GM18508 (cell line): ENCODE results near the gene LRRC1.

Experiments used
- ATAC-seq: cut with Tn5 transposase; IDR thresholded peaks from one replicate; pipeline ENCODE4 v1.9.1; 2021; ENCODE audit warnings: moderate number of reproducible peaks; ENCODE audit not compliant: insufficient read depth, unreplicated experiment

LRRC1 gene

GRCh38 chr6:53943395-53943794 lies 148.6 kb downstream of the LRRC1 start:
- ATAC-seq = no peak

GRCh38 chr6:53944091-53944490 lies 149.3 kb downstream of the LRRC1 start:
- ATAC-seq = no peak

GRCh38 chr6:53944543-53944942 lies 149.7 kb downstream of the LRRC1 start:
- ATAC-seq = no peak

GRCh38 chr6:53945765-53946407 lies 151.1 kb downstream of the LRRC1 start:
- ATAC-seq = no peak

GRCh38 chr6:53947780-53948179 lies 153.0 kb downstream of the LRRC1 start:
- no peak for ATAC-seq

GRCh38 chr6:53951383-53951782 lies 156.6 kb downstream of the LRRC1 start:
- no peak for ATAC-seq

GRCh38 chr6:53956068-53956711 lies 161.4 kb downstream of the LRRC1 start:
- ATAC-seq = peak; percentile 86

GRCh38 chr6:53956804-53957203 lies 162.0 kb downstream of the LRRC1 start:
- no peak for ATAC-seq

- no peak for ATAC-seq
These were observed 164.9 kb downstream of the LRRC1 start for GRCh38 chr6:53959717-53960116.

- no peak for ATAC-seq
These were observed 165.5 kb downstream of the LRRC1 start for GRCh38 chr6:53960311-53960710.

GRCh38 chr6:53961679-53962370 lies 167.0 kb downstream of the LRRC1 start:
- no peak for ATAC-seq

GRCh38 chr6:53962646-53963045 lies 167.8 kb downstream of the LRRC1 start:
- ATAC-seq = no peak

GRCh38 chr6:53967415-53967814 lies 172.6 kb downstream of the LRRC1 start:
- no peak for ATAC-seq
